HCT116 (cell line): ENCODE measurements around the gene PIGN. TPM values are rescaled to one million over a fixed set of nuclear protein-coding genes. Genes with fewer than 3 reads are reported as not detected.

Experiments
- ATAC-seq: fragments of 200-7000 bp; cut with Tn5 transposase; 2 replicates; pipeline ENCODE4 v1.9.1; 2020; ENCODE audit warnings: mild to moderate bottlenecking, moderate library complexity
- BruUV-seq: library from RNA; stranded (reverse); fragments of 400-500 nt; replicated peaks from 2 replicates; lab custom pipeline; 2021; lab: Mats Ljungman, UMichigan
- CTCF ChIA-PET: fragments of 300-600 bp; sonication (Branson Sonifier 250); formaldehyde crosslinking; loops from one replicate; lab custom pipeline; 2021; ENCODE audit warnings: antibody characterized with exemption; lab: Charles Lee
- POLR2A ChIA-PET: fragments of 300-600, 350-600 bp; sonication (Branson Sonifier 250); formaldehyde crosslinking; loops from one replicate; lab custom pipeline; 2021; ENCODE audit warnings: antibody characterized with exemption; lab: Charles Lee
- RAD21 ChIA-PET, 2 experiments: fragments of 300-600 bp; sonication (Branson Sonifier 250); formaldehyde crosslinking; loops; one replicate each; lab custom pipeline; 2023; ENCODE audit warnings: low total read pairs in 2 of 2; ENCODE audit not compliant: uncharacterized antibody in 2 of 2, unreplicated experiment in 2 of 2, low non-redundant PET in 1 of 2; lab: Charles Lee
- DNase-seq: peaks from one replicate; pipeline ENCODE4 v3.0.0-alpha.2; 2010; ENCODE audit warnings: low read depth, low spot score
- H2AFZ ChIP-seq: fragments of 200-600 bp; shearing (Covaris generic), sonication (generic); 2 replicates; pipeline ENCODE4 v1.6.1; 2017; ENCODE audit warnings: low read depth, mixed run types, mixed read lengths, antibody characterized with exemption, low read length; ENCODE audit not compliant: poor library complexity, severe bottlenecking
- H3K27ac ChIP-seq: 2 replicates; pipeline ENCODE4 v1.5.1; 2012; ENCODE audit warnings: low read depth, low read length
- H3K27me3 ChIP-seq: fragments of 200-600 bp; sonication (generic); 2 replicates; pipeline ENCODE4 v1.6.1; 2016; ENCODE audit warnings: mixed run types, low read length, mixed read lengths; ENCODE audit not compliant: insufficient read depth
- H3K36me3 ChIP-seq, 2 experiments: fragments of 200-500 bp in 1 of 2; fragments of 200-600 bp in 1 of 2; sonication (Bioruptor generic) in 1 of 2; sonication (generic) in 1 of 2; 2 replicates each; pipeline versions ENCODE4 v1.5.1 to v1.6.1; 2014 to 2016; ENCODE audit warnings: low read length in 2 of 2, inconsistent platforms in 1 of 2, mixed read lengths in 1 of 2, mixed run types in 1 of 2; ENCODE audit not compliant: insufficient read depth in 2 of 2, control insufficient read depth in 1 of 2
- H3K4me1 ChIP-seq, 2 experiments: fragments of 200-600 bp in 1 of 2; sonication (generic) in 1 of 2; 2 replicates each; pipeline versions ENCODE4 v1.5.1 to v1.6.1; 2012 to 2017; ENCODE audit warnings: low read length in 2 of 2, inconsistent platforms in 1 of 2, mild to moderate bottlenecking in 1 of 2, mixed read lengths in 1 of 2, mixed run types in 1 of 2, moderate library complexity in 1 of 2; ENCODE audit not compliant: insufficient read depth in 2 of 2, control insufficient read depth in 1 of 2
- H3K4me2 ChIP-seq: fragments of 200-600 bp; sonication (generic); 2 replicates; pipeline ENCODE4 v1.6.1; 2017; ENCODE audit warnings: mixed run types, low read length, mixed read lengths
- H3K4me3 ChIP-seq, 2 experiments: fragments of 200-600 bp in 1 of 2; sonication (generic) in 1 of 2; replicated peaks in 1 of 2; 2 replicates each; pipeline ENCODE4 v1.5.1; 2011 to 2016; ENCODE audit warnings: low read length in 2 of 2, control low read depth in 1 of 2, low read depth in 1 of 2, mild to moderate bottlenecking in 1 of 2, mixed read lengths in 1 of 2, mixed run types in 1 of 2
- H3K79me2 ChIP-seq: fragments of 200-600 bp; sonication (generic); 2 replicates; pipeline ENCODE4 v1.6.1; 2017; ENCODE audit warnings: mild to moderate bottlenecking, mixed run types, low read length, moderate library complexity, mixed read lengths; ENCODE audit not compliant: insufficient read depth
- H3K9ac ChIP-seq: fragments of 200-600 bp; sonication (generic); 2 replicates; pipeline ENCODE4 v1.6.1; 2016; ENCODE audit warnings: low read length, mixed read lengths
- H3K9me2 ChIP-seq: fragments of 200-600 bp; sonication (generic), shearing (Covaris generic); 2 replicates; pipeline ENCODE4 v1.6.1; 2017; ENCODE audit warnings: mixed run types, mild to moderate bottlenecking, moderate library complexity; ENCODE audit not compliant: insufficient read depth
- H3K9me3 ChIP-seq, 2 experiments: fragments of 200-500 bp in 1 of 2; fragments of 200-600 bp in 1 of 2; sonication (Bioruptor generic) in 1 of 2; sonication (generic) in 1 of 2; 2 replicates each; pipeline ENCODE4 v1.6.1; 2014 to 2017; ENCODE audit warnings: low read length in 2 of 2, mixed read lengths in 2 of 2, inconsistent platforms in 1 of 2, low read depth in 1 of 2, mild to moderate bottlenecking in 1 of 2, mixed run types in 1 of 2, moderate library complexity in 1 of 2; ENCODE audit not compliant: control insufficient read depth in 1 of 2, insufficient read depth in 1 of 2
- H4K20me1 ChIP-seq: fragments of 200-600 bp; sonication (generic), shearing (Covaris generic); 2 replicates; pipeline ENCODE4 v1.6.1; 2017; ENCODE audit warnings: mixed run types, mild to moderate bottlenecking, moderate library complexity; ENCODE audit not compliant: insufficient read depth
- CBX3 ChIP-seq: IDR thresholded peaks from 2 replicates; pipeline ENCODE4 v1.6.1; 2012; ENCODE audit warnings: low read depth
- CEBPB ChIP-seq: IDR thresholded peaks from 2 replicates; pipeline ENCODE4 v1.6.1; 2012; ENCODE audit warnings: low read depth
- EGR1 ChIP-seq: IDR thresholded peaks from 2 replicates; pipeline ENCODE4 v1.6.1; 2012; ENCODE audit warnings: low read depth
- ELF1 ChIP-seq: IDR thresholded peaks from 2 replicates; pipeline ENCODE4 v1.6.1; 2012; ENCODE audit warnings: low read depth, borderline replicate concordance
- EZH2 ChIP-seq: fragments of 200-600 bp; sonication (generic); IDR thresholded peaks from 2 replicates; pipeline ENCODE4 v1.6.1; 2017; ENCODE audit warnings: antibody characterized with exemption, mixed run types
- EZH2phosphoT487 ChIP-seq: fragments of 200-600 bp; IDR thresholded peaks from 2 replicates; pipeline ENCODE4 v1.6.1; 2018; ENCODE audit warnings: antibody characterized with exemption, borderline replicate concordance
- FOSL1 ChIP-seq: IDR thresholded peaks from 2 replicates; pipeline ENCODE4 v1.6.1; 2012; ENCODE audit warnings: low read depth
- JUND ChIP-seq: IDR thresholded peaks from 2 replicates; pipeline ENCODE4 v1.6.1; 2012
- POLR2A ChIP-seq: IDR thresholded peaks from 2 replicates; pipeline ENCODE4 v1.7.0; 2011; ENCODE audit warnings: borderline replicate concordance; ENCODE audit not compliant: insufficient read depth, insufficient read length; ENCODE audit errors: extremely low read depth
- POLR2AphosphoS5 ChIP-seq: IDR thresholded peaks from 2 replicates; pipeline ENCODE4 v1.6.1; 2011; ENCODE audit warnings: mild to moderate bottlenecking, low read depth, low read length, moderate library complexity
- RAD21 ChIP-seq: IDR thresholded peaks from 2 replicates; pipeline ENCODE4 v1.6.1; 2012; ENCODE audit warnings: low read depth, mild to moderate bottlenecking
- SIN3A ChIP-seq: IDR thresholded peaks from 2 replicates; pipeline ENCODE4 v1.6.1; 2012; ENCODE audit warnings: low read depth
- SP1 ChIP-seq: IDR thresholded peaks from 2 replicates; pipeline ENCODE4 v1.6.1; 2012; ENCODE audit warnings: low read depth
- SRF ChIP-seq: IDR thresholded peaks from 2 replicates; pipeline ENCODE4 v1.6.1; 2012; ENCODE audit warnings: low read depth
- ZFX ChIP-seq: fragments of 450-650 bp; IDR thresholded peaks from 2 replicates; pipeline ENCODE4 v1.6.1; 2017
- ZNF274 ChIP-seq: fragments of 200-500 bp; sonication (Bioruptor generic); IDR thresholded peaks from 2 replicates; pipeline ENCODE4 v1.6.1; 2014; ENCODE audit warnings: mild to moderate bottlenecking, low read depth, low read length, inconsistent platforms
- intact Hi-C: fragments of 100-400 bp; cut with micrococcal nuclease; formaldehyde crosslinking; loops from 2 replicates; pipeline ENCODE4 v1.10.0; 2022
- total RNA-seq: library from RNA; stranded (reverse); gene quantifications from one replicate; pipeline ENCODE4 v1.2.1, GENCODE V29; 2021; ENCODE audit not compliant: unreplicated experiment
- TF ChIP-seq, protein P1 (sequence below): IDR thresholded peaks from 2 replicates; pipeline ENCODE4 v1.6.1; 2012
- TF ChIP-seq, protein P2 (sequence below): IDR thresholded peaks from 2 replicates; pipeline ENCODE4 v1.6.1; 2012; ENCODE audit warnings: low read depth
- TF ChIP-seq, protein P3 (sequence below), 3 experiments: fragments of 200-600 bp in 1 of 3; sonication (generic) in 1 of 3; IDR thresholded peaks in 2 of 3; conservative IDR thresholded peaks in 1 of 3; 2 replicates each; pipeline ENCODE4 v1.5.1; 2012 to 2017; ENCODE audit warnings: low read depth in 2 of 3, low read length in 2 of 3, antibody characterized with exemption in 1 of 3, borderline replicate concordance in 1 of 3, control low read depth in 1 of 3, mild to moderate bottlenecking in 1 of 3, mixed read lengths in 1 of 3, mixed run types in 1 of 3, moderate library complexity in 1 of 3; ENCODE audit not compliant: insufficient read depth in 1 of 3
- TF ChIP-seq, protein P4 (sequence below): IDR thresholded peaks from 2 replicates; pipeline ENCODE4 v1.6.1; 2011; ENCODE audit warnings: mild to moderate bottlenecking, low read length, moderate library complexity; ENCODE audit not compliant: insufficient replicate concordance; ENCODE audit errors: extremely low read depth

The PIGN gene
- total RNA-seq, 1 experiment from 2014 or later, result 12.2 TPM

DNA sequence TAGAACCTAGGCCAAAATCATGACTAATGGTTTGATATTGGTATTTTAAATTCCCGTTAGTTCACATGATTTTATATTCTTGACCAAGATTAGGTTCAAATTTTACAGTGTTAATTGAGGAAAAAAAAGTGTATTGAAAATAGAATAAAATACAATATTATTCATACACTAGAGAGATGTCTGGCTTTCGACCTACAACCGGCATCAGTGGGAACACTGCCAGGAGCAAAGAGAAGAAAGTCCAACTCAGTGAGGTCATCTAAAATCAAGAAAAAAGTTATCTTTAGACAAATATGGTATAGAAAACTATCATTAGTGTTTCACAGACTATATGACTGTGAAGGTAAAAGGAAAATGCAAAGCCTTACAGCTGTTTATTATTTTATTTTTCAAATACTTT, 81.5 kb downstream of the PIGN start:
- ChIA-PET POLR2A (no interaction called here), CTCF (no interaction called here), RAD21 (no interaction called here)
- no peak overlapping the region for H2AFZ ChIP-seq
- no peaks in the 10 kb centered on the region for H3K4me1 ChIP-seq
- no peak overlapping the region for H3K4me3 ChIP-seq
- H3K27me3 ChIP-seq, result no peaks in the 10 kb centered on the region
- H3K27ac ChIP-seq, result no peak overlapping the region
- no peaks in the 10 kb centered on the region for H4K20me1 ChIP-seq
- intact Hi-C loops, result no loop called here
- no peaks in the 10 kb centered on the region for H3K79me2 ChIP-seq
- H3K9me2 ChIP-seq, result no peaks in the 10 kb centered on the region
- H3K9me3 ChIP-seq, result no peaks in the 10 kb centered on the region
- no peak for DNase-seq
- H3K9ac ChIP-seq, result no peak overlapping the region
- no peak for ATAC-seq
- BruUV-seq, result no TSS peak
- H3K4me2 ChIP-seq, result no peak overlapping the region
- TF ChIP-seq, protein P1, sequence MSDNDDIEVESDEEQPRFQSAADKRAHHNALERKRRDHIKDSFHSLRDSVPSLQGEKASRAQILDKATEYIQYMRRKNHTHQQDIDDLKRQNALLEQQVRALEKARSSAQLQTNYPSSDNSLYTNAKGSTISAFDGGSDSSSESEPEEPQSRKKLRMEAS, result no peak
- TF ChIP-seq CEBPB (no peak), EZH2 (no peak), ELF1 (no peak), SRF (no peak), CBX3 (no peak), FOSL1 (no peak), POLR2AphosphoS5 (no peak), EGR1 (no peak), SP1 (no peak), EZH2phosphoT487 (no peak), POLR2A (no peak), ZNF274 (no peak), SIN3A (no peak), RAD21 (no peak), ZFX (no peak), JUND (no peak)
- TF ChIP-seq, protein P2, sequence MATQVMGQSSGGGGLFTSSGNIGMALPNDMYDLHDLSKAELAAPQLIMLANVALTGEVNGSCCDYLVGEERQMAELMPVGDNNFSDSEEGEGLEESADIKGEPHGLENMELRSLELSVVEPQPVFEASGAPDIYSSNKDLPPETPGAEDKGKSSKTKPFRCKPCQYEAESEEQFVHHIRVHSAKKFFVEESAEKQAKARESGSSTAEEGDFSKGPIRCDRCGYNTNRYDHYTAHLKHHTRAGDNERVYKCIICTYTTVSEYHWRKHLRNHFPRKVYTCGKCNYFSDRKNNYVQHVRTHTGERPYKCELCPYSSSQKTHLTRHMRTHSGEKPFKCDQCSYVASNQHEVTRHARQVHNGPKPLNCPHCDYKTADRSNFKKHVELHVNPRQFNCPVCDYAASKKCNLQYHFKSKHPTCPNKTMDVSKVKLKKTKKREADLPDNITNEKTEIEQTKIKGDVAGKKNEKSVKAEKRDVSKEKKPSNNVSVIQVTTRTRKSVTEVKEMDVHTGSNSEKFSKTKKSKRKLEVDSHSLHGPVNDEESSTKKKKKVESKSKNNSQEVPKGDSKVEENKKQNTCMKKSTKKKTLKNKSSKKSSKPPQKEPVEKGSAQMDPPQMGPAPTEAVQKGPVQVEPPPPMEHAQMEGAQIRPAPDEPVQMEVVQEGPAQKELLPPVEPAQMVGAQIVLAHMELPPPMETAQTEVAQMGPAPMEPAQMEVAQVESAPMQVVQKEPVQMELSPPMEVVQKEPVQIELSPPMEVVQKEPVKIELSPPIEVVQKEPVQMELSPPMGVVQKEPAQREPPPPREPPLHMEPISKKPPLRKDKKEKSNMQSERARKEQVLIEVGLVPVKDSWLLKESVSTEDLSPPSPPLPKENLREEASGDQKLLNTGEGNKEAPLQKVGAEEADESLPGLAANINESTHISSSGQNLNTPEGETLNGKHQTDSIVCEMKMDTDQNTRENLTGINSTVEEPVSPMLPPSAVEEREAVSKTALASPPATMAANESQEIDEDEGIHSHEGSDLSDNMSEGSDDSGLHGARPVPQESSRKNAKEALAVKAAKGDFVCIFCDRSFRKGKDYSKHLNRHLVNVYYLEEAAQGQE, result no peak
- TF ChIP-seq, protein P3, sequence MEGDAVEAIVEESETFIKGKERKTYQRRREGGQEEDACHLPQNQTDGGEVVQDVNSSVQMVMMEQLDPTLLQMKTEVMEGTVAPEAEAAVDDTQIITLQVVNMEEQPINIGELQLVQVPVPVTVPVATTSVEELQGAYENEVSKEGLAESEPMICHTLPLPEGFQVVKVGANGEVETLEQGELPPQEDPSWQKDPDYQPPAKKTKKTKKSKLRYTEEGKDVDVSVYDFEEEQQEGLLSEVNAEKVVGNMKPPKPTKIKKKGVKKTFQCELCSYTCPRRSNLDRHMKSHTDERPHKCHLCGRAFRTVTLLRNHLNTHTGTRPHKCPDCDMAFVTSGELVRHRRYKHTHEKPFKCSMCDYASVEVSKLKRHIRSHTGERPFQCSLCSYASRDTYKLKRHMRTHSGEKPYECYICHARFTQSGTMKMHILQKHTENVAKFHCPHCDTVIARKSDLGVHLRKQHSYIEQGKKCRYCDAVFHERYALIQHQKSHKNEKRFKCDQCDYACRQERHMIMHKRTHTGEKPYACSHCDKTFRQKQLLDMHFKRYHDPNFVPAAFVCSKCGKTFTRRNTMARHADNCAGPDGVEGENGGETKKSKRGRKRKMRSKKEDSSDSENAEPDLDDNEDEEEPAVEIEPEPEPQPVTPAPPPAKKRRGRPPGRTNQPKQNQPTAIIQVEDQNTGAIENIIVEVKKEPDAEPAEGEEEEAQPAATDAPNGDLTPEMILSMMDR (IDR thresholded peaks at IDR 0.05 in 2 of 3, conservative IDR thresholded peaks at IDR 0.05 in 1 of 3; ENCODE audit: borderline replicate concordance in 1 of 3, insufficient read depth in 1 of 3, low read depth in 2 of 3, low read length in 2 of 3), result no peak
- TF ChIP-seq, protein P4, sequence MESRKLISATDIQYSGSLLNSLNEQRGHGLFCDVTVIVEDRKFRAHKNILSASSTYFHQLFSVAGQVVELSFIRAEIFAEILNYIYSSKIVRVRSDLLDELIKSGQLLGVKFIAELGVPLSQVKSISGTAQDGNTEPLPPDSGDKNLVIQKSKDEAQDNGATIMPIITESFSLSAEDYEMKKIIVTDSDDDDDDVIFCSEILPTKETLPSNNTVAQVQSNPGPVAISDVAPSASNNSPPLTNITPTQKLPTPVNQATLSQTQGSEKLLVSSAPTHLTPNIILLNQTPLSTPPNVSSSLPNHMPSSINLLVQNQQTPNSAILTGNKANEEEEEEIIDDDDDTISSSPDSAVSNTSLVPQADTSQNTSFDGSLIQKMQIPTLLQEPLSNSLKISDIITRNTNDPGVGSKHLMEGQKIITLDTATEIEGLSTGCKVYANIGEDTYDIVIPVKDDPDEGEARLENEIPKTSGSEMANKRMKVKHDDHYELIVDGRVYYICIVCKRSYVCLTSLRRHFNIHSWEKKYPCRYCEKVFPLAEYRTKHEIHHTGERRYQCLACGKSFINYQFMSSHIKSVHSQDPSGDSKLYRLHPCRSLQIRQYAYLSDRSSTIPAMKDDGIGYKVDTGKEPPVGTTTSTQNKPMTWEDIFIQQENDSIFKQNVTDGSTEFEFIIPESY, result no peak
- 0 out of 4 replicates have a peak, but pooled peaks cover 0 to 2% of the 10 kb centered on the region in 2 experiments for H3K36me3 ChIP-seq
